IMR-90 (cell line): Measurements from ENCODE around the gene ZNF660. TPM values are rescaled to one million over a fixed set of nuclear protein-coding genes. Genes with fewer than 3 reads are reported as not detected.

ENCODE experiments used
- ATAC-seq: fragments of 200-7000 bp; cut with Tn5 transposase; 2 replicates; pipeline ENCODE4 v1.9.1; 2020; ENCODE audit warnings: low read depth, mild to moderate bottlenecking, moderate library complexity
- BruUV-seq: library from RNA; stranded (reverse); fragments of 400-500 nt; replicated peaks from 2 replicates; lab custom pipeline; 2021; lab: Mats Ljungman, UMichigan
- CTCF ChIA-PET: fragments of 300-600 bp; formaldehyde crosslinking; extraction: SDS; loops from one replicate; lab custom pipeline; 2021; ENCODE audit warnings: antibody characterized with exemption; lab: Yijun Ruan, JAX
- POLR2A ChIA-PET: fragments of 300-600 bp; sonication (Branson Sonifier 250); formaldehyde crosslinking; loops from one replicate; lab custom pipeline; 2022; ENCODE audit warnings: antibody characterized with exemption; ENCODE audit not compliant: unreplicated experiment; lab: Charles Lee
- DNase-seq: peaks from one replicate; pipeline ENCODE4 v3.0.0; 2013
- H2AFZ ChIP-seq: replicated peaks from 2 replicates; pipeline ENCODE3; 2013; ENCODE audit warnings: low read length, mild to moderate bottlenecking; ENCODE audit not compliant: poor library complexity
- H2AK5ac ChIP-seq: 2 replicates; pipeline ENCODE4 v1.6.1; 2013; ENCODE audit warnings: low read depth, low read length, inconsistent platforms
- H2AK9ac ChIP-seq: replicated peaks from 2 replicates; pipeline ENCODE3; 2013; ENCODE audit warnings: mild to moderate bottlenecking, low read depth, low read length, moderate library complexity; ENCODE audit not compliant: poor library complexity
- H2BK120ac ChIP-seq: 2 replicates; pipeline ENCODE4 v1.6.1; 2013; ENCODE audit warnings: low read depth, low read length, inconsistent platforms
- H2BK15ac ChIP-seq: 3 replicates; pipeline ENCODE4 v1.6.1; 2013; ENCODE audit warnings: low read depth, low read length, inconsistent platforms
- H2BK20ac ChIP-seq: 2 replicates; pipeline ENCODE4 v1.6.1; 2013; ENCODE audit warnings: low read depth, mild to moderate bottlenecking, inconsistent platforms, low read length, moderate library complexity
- H2BK5ac ChIP-seq: 2 replicates; pipeline ENCODE4 v1.6.1; 2013; ENCODE audit warnings: mild to moderate bottlenecking, low read depth, low read length, inconsistent platforms; ENCODE audit not compliant: poor library complexity, severe bottlenecking
- H3K14ac ChIP-seq: replicated peaks from 2 replicates; pipeline ENCODE4 v1.6.1; 2013; ENCODE audit warnings: low read depth, low read length, inconsistent platforms
- H3K18ac ChIP-seq: 2 replicates; pipeline ENCODE4 v1.6.1; 2013; ENCODE audit warnings: low read depth, low read length, control low read depth
- H3K23ac ChIP-seq: 2 replicates; pipeline ENCODE4 v1.6.1; 2013; ENCODE audit warnings: low read depth, low read length, inconsistent platforms
- H3K27ac ChIP-seq: 2 replicates; pipeline ENCODE4 v1.5.1; 2013; ENCODE audit warnings: mild to moderate bottlenecking, control low read depth, low read length; ENCODE audit not compliant: insufficient read depth
- H3K27me3 ChIP-seq: 2 replicates; pipeline ENCODE4 v1.6.1; 2013; ENCODE audit warnings: low read length; ENCODE audit not compliant: control insufficient read depth, insufficient read depth
- H3K36me3 ChIP-seq: 2 replicates; pipeline ENCODE4 v1.6.1; 2013; ENCODE audit warnings: low read length, mixed read lengths; ENCODE audit not compliant: control insufficient read depth, insufficient read depth
- H3K4ac ChIP-seq: 2 replicates; pipeline ENCODE4 v1.6.1; 2013; ENCODE audit warnings: low read depth, low read length, inconsistent platforms
- H3K4me1 ChIP-seq: 2 replicates; pipeline ENCODE4 v1.6.1; 2013; ENCODE audit warnings: low read length, mixed read lengths; ENCODE audit not compliant: control insufficient read depth, insufficient read depth
- H3K4me2 ChIP-seq: 2 replicates; pipeline ENCODE4 v1.6.1; 2013; ENCODE audit warnings: low read depth, mild to moderate bottlenecking, control low read depth, low read length, moderate library complexity
- H3K4me3 ChIP-seq: 2 replicates; pipeline ENCODE4 v1.5.1; 2013; ENCODE audit warnings: low read depth, mild to moderate bottlenecking, control low read depth, low read length, moderate library complexity; ENCODE audit not compliant: insufficient read depth
- H3K56ac ChIP-seq: 2 replicates; pipeline ENCODE4 v1.6.1; 2013; ENCODE audit warnings: low read length, inconsistent platforms; ENCODE audit not compliant: insufficient read depth; ENCODE audit errors: extremely low read depth
- H3K79me1 ChIP-seq, 2 experiments: 2 replicates each; pipeline ENCODE4 v1.6.1; 2013; ENCODE audit warnings: low read length in 2 of 2, inconsistent platforms in 1 of 2, low read depth in 1 of 2
- H3K9ac ChIP-seq: 2 replicates; pipeline ENCODE4 v1.6.1; 2013; ENCODE audit warnings: low read depth, low read length, control low read depth
- H3K9me1 ChIP-seq: 2 replicates; pipeline ENCODE4 v1.6.1; 2013; ENCODE audit warnings: low read length, inconsistent platforms; ENCODE audit not compliant: insufficient read depth
- H3K9me3 ChIP-seq: 2 replicates; pipeline ENCODE4 v1.6.1; 2013; ENCODE audit warnings: low read length; ENCODE audit not compliant: control insufficient read depth, insufficient read depth
- H4K20me1 ChIP-seq: 2 replicates; pipeline ENCODE4 v1.6.1; 2013; ENCODE audit warnings: low read length, inconsistent platforms; ENCODE audit not compliant: insufficient read depth
- H4K5ac ChIP-seq: 2 replicates; pipeline ENCODE4 v1.6.1; 2013; ENCODE audit warnings: mild to moderate bottlenecking, low read depth, low read length, control low read depth
- H4K8ac ChIP-seq, 2 experiments: 2 replicates each; pipeline ENCODE4 v1.6.1; 2013; ENCODE audit warnings: low read depth in 2 of 2, low read length in 2 of 2, control low read depth in 1 of 2, inconsistent platforms in 1 of 2
- H4K91ac ChIP-seq: 2 replicates; pipeline ENCODE4 v1.6.1; 2013; ENCODE audit warnings: low read depth, low read length, inconsistent platforms; ENCODE audit not compliant: insufficient read depth
- BHLHE40 ChIP-seq: fragments of 150-350 bp; IDR thresholded peaks from 2 replicates; pipeline ENCODE4 v1.6.1; 2016; ENCODE audit warnings: mild to moderate bottlenecking, low read depth, low read length
- CEBPB ChIP-seq: IDR thresholded peaks from 2 replicates; pipeline ENCODE4 v1.6.1; 2012; ENCODE audit warnings: low read depth, low read length, improper control_type of control experiment
- CHD1 ChIP-seq: IDR thresholded peaks from 2 replicates; pipeline ENCODE4 v1.6.1; 2012; ENCODE audit warnings: low read depth, low read length, improper control_type of control experiment
- FOS ChIP-seq: fragments of 150-350 bp; IDR thresholded peaks from 2 replicates; pipeline ENCODE4 v1.6.1; 2016; ENCODE audit warnings: low read depth, low read length
- MAFK ChIP-seq: IDR thresholded peaks from 2 replicates; pipeline ENCODE4 v1.6.1; 2012; ENCODE audit warnings: low read depth, low read length, improper control_type of control experiment
- MAZ ChIP-seq: IDR thresholded peaks from 2 replicates; pipeline ENCODE4 v1.6.1; 2012; ENCODE audit warnings: low read depth, mild to moderate bottlenecking, low read length, improper control_type of control experiment, moderate library complexity, borderline replicate concordance
- MXI1 ChIP-seq: IDR thresholded peaks from 2 replicates; pipeline ENCODE4 v1.6.1; 2012; ENCODE audit warnings: low read depth, mild to moderate bottlenecking, low read length, moderate library complexity, borderline replicate concordance
- NFE2L2 ChIP-seq: fragments of 150-350 bp; IDR thresholded peaks from 2 replicates; pipeline ENCODE4 v1.6.1; 2016; ENCODE audit warnings: low read depth, mild to moderate bottlenecking, low read length
- POLR2A ChIP-seq: IDR thresholded peaks from 2 replicates; pipeline ENCODE4 v1.6.1; 2012; ENCODE audit warnings: mild to moderate bottlenecking, low read depth, low read length
- RAD21 ChIP-seq: IDR thresholded peaks from 2 replicates; pipeline ENCODE4 v1.6.1; 2012; ENCODE audit warnings: low read length, improper control_type of control experiment
- RCOR1 ChIP-seq: IDR thresholded peaks from 2 replicates; pipeline ENCODE4 v1.6.1; 2012; ENCODE audit warnings: mild to moderate bottlenecking, low read length, improper control_type of control experiment; ENCODE audit not compliant: insufficient replicate concordance
- RFX5 ChIP-seq: IDR thresholded peaks from 2 replicates; pipeline ENCODE4 v1.8.0; 2012; ENCODE audit warnings: low read depth, mild to moderate bottlenecking, low read length, moderate library complexity
- WGBS, 2 experiments: methylation state at CpG; one replicate each; pipeline versions ENCODE4 v1.1.5 to v1.1.7; 2013; ENCODE audit warnings: missing lambda C conversion rate in 2 of 2; ENCODE audit not compliant: insufficient read length in 1 of 2; ENCODE audit errors: extremely low coverage in 2 of 2; 5-methylcytosine and 5-hydroxymethylcytosine counted together
- dilution Hi-C: fragments of 300-500 bp; cut with HindIII; formaldehyde crosslinking; loops from one replicate; pipeline ENCODE4 v1.14.3; 2018; ENCODE audit warnings: low sequenced_read_pairs; ENCODE audit not compliant: unreplicated experiment
- in situ Hi-C: fragments of 300-500 bp; cut with MboI; formaldehyde crosslinking; loops from 3 replicates; pipeline ENCODE4 v1.14.3; 2019; ENCODE audit warnings: low sequenced_read_pairs, inconsistent platforms, mixed read lengths
- intact Hi-C: fragments of 100-400 bp; cut with micrococcal nuclease; formaldehyde crosslinking; loops from 2 replicates; pipeline ENCODE4 v1.10.0; 2022
- polyA plus RNA-seq, 3 experiments: library from polyadenylated mRNA; depleted of rRNA; stranded (reverse); fragments of >200 nt; gene quantifications; 2 replicates each; pipeline ENCODE4 v1.2.3, GENCODE V29; 2012; ENCODE audit warnings: low replicate concordance in 1 of 3
- total RNA-seq: library from RNA; depleted of rRNA; stranded (reverse); fragments of >200 nt; gene quantifications from 2 replicates; pipeline ENCODE4 v1.2.3, GENCODE V29; 2012
- TF ChIP-seq, protein P1 (sequence below): fragments of 150-350 bp; IDR thresholded peaks from 2 replicates; pipeline ENCODE4 v1.6.1; 2016; ENCODE audit warnings: low read depth, mild to moderate bottlenecking, low read length, moderate library complexity, borderline replicate concordance
- TF ChIP-seq, protein P2 (sequence below): conservative IDR thresholded peaks from 2 replicates; pipeline ENCODE4 v1.5.1; 2012; ENCODE audit warnings: mild to moderate bottlenecking, low read depth, low read length, improper control_type of control experiment
- TF ChIP-seq, protein P3 (sequence below): fragments of 150-350 bp; IDR thresholded peaks from 2 replicates; pipeline ENCODE4 v1.6.1; 2017; ENCODE audit warnings: mild to moderate bottlenecking, antibody characterized with exemption, low read length, low read depth

Gene ZNF660
- total and polyA plus RNA-seq, 2 of the 4 experiments (the other 2 are of a cell fraction) = 0.70 to 1.3 TPM

DNA sequence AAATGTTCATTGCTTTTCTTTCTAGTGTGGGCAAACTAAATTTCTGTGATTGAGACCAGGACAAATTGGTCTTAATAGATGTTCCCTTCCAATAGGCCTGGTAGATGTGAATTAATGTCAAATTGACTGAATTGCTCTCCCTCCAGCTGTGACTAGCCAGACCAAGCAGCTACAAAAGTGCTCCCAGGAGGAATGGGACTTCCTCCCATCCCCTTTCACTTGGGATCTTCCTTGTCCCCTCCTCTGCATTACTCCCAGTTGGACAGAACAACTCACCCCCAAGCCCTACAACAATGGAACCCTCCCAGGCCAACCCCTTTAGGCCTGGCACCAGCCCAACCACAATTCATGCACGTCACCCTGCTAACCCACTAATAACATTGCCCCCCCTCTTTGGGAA is 49.4 kb upstream of the ZNF660 start:
- ATAC-seq (no peak), DNase-seq (no peak)
- no peaks in the 10 kb centered on the region for H3K36me3 ChIP-seq
- H3K4me2 ChIP-seq = no peak overlapping the region
- H2AK5ac ChIP-seq = no peak overlapping the region
- no peak overlapping the region for H3K23ac ChIP-seq
- H2BK20ac ChIP-seq = no peak overlapping the region
- H3K79me1 ChIP-seq = no peaks in the 10 kb centered on the region
- no peaks in the 10 kb centered on the region for H3K9me1 ChIP-seq
- no peaks in the 10 kb centered on the region for H3K4me1 ChIP-seq
- TF ChIP-seq RCOR1 = no peak
- no peak for TF ChIP-seq FOS
- no peak for TF ChIP-seq POLR2A
- TF ChIP-seq MAZ = no peak
- no peak for TF ChIP-seq CHD1
- no peak for TF ChIP-seq BHLHE40
- TF ChIP-seq, protein P1, sequence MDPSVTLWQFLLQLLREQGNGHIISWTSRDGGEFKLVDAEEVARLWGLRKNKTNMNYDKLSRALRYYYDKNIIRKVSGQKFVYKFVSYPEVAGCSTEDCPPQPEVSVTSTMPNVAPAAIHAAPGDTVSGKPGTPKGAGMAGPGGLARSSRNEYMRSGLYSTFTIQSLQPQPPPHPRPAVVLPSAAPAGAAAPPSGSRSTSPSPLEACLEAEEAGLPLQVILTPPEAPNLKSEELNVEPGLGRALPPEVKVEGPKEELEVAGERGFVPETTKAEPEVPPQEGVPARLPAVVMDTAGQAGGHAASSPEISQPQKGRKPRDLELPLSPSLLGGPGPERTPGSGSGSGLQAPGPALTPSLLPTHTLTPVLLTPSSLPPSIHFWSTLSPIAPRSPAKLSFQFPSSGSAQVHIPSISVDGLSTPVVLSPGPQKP = no peak
- TF ChIP-seq MXI1 = no peak
- TF ChIP-seq, protein P2, sequence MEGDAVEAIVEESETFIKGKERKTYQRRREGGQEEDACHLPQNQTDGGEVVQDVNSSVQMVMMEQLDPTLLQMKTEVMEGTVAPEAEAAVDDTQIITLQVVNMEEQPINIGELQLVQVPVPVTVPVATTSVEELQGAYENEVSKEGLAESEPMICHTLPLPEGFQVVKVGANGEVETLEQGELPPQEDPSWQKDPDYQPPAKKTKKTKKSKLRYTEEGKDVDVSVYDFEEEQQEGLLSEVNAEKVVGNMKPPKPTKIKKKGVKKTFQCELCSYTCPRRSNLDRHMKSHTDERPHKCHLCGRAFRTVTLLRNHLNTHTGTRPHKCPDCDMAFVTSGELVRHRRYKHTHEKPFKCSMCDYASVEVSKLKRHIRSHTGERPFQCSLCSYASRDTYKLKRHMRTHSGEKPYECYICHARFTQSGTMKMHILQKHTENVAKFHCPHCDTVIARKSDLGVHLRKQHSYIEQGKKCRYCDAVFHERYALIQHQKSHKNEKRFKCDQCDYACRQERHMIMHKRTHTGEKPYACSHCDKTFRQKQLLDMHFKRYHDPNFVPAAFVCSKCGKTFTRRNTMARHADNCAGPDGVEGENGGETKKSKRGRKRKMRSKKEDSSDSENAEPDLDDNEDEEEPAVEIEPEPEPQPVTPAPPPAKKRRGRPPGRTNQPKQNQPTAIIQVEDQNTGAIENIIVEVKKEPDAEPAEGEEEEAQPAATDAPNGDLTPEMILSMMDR = no peak
- TF ChIP-seq, protein P3, sequence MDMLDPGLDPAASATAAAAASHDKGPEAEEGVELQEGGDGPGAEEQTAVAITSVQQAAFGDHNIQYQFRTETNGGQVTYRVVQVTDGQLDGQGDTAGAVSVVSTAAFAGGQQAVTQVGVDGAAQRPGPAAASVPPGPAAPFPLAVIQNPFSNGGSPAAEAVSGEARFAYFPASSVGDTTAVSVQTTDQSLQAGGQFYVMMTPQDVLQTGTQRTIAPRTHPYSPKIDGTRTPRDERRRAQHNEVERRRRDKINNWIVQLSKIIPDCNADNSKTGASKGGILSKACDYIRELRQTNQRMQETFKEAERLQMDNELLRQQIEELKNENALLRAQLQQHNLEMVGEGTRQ = no peak
- TF ChIP-seq RAD21 = no peak
- no peak for TF ChIP-seq NFE2L2
- no peak for TF ChIP-seq CEBPB
- no peak for TF ChIP-seq MAFK
- TF ChIP-seq RFX5 = no peak
- no peak overlapping the region for H4K8ac ChIP-seq
- H3K4ac ChIP-seq = no peak overlapping the region
- intact Hi-C loops = loop anchor here (10.0 kb wide), 1 partner anchor 499 kb away; no protein-coding TSS in a partner anchor
- no peak overlapping the region for H2BK120ac ChIP-seq
- ChIA-PET CTCF (interaction anchor here (0.5 kb wide), 1 partner anchor 188 kb away, joined by 4 read pairs; no protein-coding TSS in a partner anchor), POLR2A (no interaction called here)
- no peak overlapping the region for H2AK9ac ChIP-seq
- no TSS peak for BruUV-seq
- H3K4me3 ChIP-seq = no peak overlapping the region
- no peak overlapping the region for H3K27ac ChIP-seq
- H2AFZ ChIP-seq = no peak overlapping the region
- in situ Hi-C loops = loop anchor here (10.0 kb wide), 1 partner anchor 369 kb away; no protein-coding TSS in a partner anchor
- no peak overlapping the region for H4K91ac ChIP-seq
- dilution Hi-C loops = no loop called here
- H3K27me3 ChIP-seq = peaks cover 7% of the 10 kb centered on the region
- no peak overlapping the region for H3K14ac ChIP-seq
- no peak overlapping the region for H3K56ac ChIP-seq
- H3K18ac ChIP-seq = no peak overlapping the region
- H3K9me3 ChIP-seq = no peaks in the 10 kb centered on the region
- WGBS, 2 experiments = no CpG with 5 or more reads among the region's 1 CpG
- no peak overlapping the region for H2BK15ac ChIP-seq
- no peaks in the 10 kb centered on the region for H4K20me1 ChIP-seq
- no peak overlapping the region for H2BK5ac ChIP-seq
- H4K5ac ChIP-seq = no peak overlapping the region
- H3K9ac ChIP-seq = no peak overlapping the region
